Testis (tissue), 2 donors: ENCODE measurements around the gene ADGRE1.

Source experiments
- CTCF ChIP-seq, 3 experiments: fragments of 450-650 bp in 2 of 3; fragments of 200-600 bp in 1 of 3; sonication (generic) in 1 of 3; IDR thresholded peaks; one replicate each; pipeline ENCODE4 v1.5.1; 2016 to 2019; ENCODE audit warnings: antibody characterized with exemption in 3 of 3, mild to moderate bottlenecking in 2 of 3, moderate library complexity in 1 of 3
- POLR2A ChIP-seq: fragments of 450-650 bp; IDR thresholded peaks from one replicate; pipeline ENCODE4 v1.6.1; 2017; ENCODE audit warnings: antibody characterized with exemption, mild to moderate bottlenecking, moderate library complexity

- TF ChIP-seq POLR2A: no peak
- no peak for TF ChIP-seq CTCF (IDR thresholded peaks at IDR 0.05)
These were observed 100.5 kb downstream of the ADGRE1 start for GRCh38 chr19:6987850-6988249.
